GM23338 (cell line): ENCODE results near the gene SPECC1L.

Experiments used
- CREB1 ChIP-seq: fragments of 250-450 bp; sonication (Bioruptor Pico); IDR thresholded peaks from 2 replicates; pipeline ENCODE4 v1.5.0; 2020; ENCODE audit warnings: low read depth, mild to moderate bottlenecking, moderate library complexity
- ETS1 ChIP-seq: IDR thresholded peaks from 2 replicates; pipeline ENCODE4 v1.6.1; 2016; ENCODE audit warnings: antibody characterized with exemption
- EZH2 ChIP-seq: fragments of 200-600 bp; sonication (generic); IDR thresholded peaks from one replicate; pipeline ENCODE4 v1.8.0; 2017; ENCODE audit warnings: antibody characterized with exemption, mild to moderate bottlenecking, low read depth; ENCODE audit not compliant: unreplicated experiment
- EZH2phosphoT487 ChIP-seq: fragments of 200-600 bp; sonication (generic); IDR thresholded peaks from one replicate; pipeline ENCODE4 v1.8.1; 2018; ENCODE audit warnings: antibody characterized with exemption; ENCODE audit not compliant: unreplicated experiment
- JUNB ChIP-seq: IDR thresholded peaks from one replicate; pipeline ENCODE4 v1.6.1; 2016; ENCODE audit warnings: antibody characterized with exemption; ENCODE audit not compliant: unreplicated experiment
- POLR2AphosphoS5 ChIP-seq: IDR thresholded peaks from 2 replicates; pipeline ENCODE4 v1.6.1; 2016; ENCODE audit warnings: antibody characterized with exemption, low read depth
- REST ChIP-seq: IDR thresholded peaks from one replicate; pipeline ENCODE4 v1.6.1; 2018; ENCODE audit warnings: antibody characterized with exemption; ENCODE audit not compliant: unreplicated experiment
- STAT1 ChIP-seq: IDR thresholded peaks from one replicate; pipeline ENCODE4 v1.6.1; 2016; ENCODE audit warnings: antibody characterized with exemption; ENCODE audit not compliant: unreplicated experiment
- ZNF114 ChIP-seq: fragments of 250-450 bp; sonication (Bioruptor Pico); IDR thresholded peaks from 2 replicates; pipeline ENCODE4 v1.5.0; 2020; ENCODE audit warnings: mild to moderate bottlenecking, moderate library complexity
- TF ChIP-seq, protein P1 (sequence below), 2 experiments: fragments of 200-600 bp in 1 of 2; sonication (generic) in 1 of 2; conservative IDR thresholded peaks; 2 replicates each; pipeline versions ENCODE4 v1.5.1 to v1.6.1; 2016 to 2017; ENCODE audit warnings: antibody characterized with exemption in 2 of 2, low read depth in 2 of 2, mild to moderate bottlenecking in 2 of 2, moderate library complexity in 1 of 2

- no peak for TF ChIP-seq EZH2
- TF ChIP-seq, protein P1, sequence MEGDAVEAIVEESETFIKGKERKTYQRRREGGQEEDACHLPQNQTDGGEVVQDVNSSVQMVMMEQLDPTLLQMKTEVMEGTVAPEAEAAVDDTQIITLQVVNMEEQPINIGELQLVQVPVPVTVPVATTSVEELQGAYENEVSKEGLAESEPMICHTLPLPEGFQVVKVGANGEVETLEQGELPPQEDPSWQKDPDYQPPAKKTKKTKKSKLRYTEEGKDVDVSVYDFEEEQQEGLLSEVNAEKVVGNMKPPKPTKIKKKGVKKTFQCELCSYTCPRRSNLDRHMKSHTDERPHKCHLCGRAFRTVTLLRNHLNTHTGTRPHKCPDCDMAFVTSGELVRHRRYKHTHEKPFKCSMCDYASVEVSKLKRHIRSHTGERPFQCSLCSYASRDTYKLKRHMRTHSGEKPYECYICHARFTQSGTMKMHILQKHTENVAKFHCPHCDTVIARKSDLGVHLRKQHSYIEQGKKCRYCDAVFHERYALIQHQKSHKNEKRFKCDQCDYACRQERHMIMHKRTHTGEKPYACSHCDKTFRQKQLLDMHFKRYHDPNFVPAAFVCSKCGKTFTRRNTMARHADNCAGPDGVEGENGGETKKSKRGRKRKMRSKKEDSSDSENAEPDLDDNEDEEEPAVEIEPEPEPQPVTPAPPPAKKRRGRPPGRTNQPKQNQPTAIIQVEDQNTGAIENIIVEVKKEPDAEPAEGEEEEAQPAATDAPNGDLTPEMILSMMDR (conservative IDR thresholded peaks at IDR 0.05; ENCODE audit: low read depth in 2 of 2) = no peak
- TF ChIP-seq ETS1 = no peak
- no peak for TF ChIP-seq POLR2AphosphoS5
- no peak for TF ChIP-seq CREB1 (CRISPR knock-in tag)
- no peak for TF ChIP-seq REST
- no peak for TF ChIP-seq ZNF114
- TF ChIP-seq STAT1 = no peak
- TF ChIP-seq EZH2phosphoT487 = no peak
- no peak for TF ChIP-seq JUNB
Measured at GRCh38 chr22:24285245-24285644, 14.6 kb downstream of the SPECC1L start.
